ENCODE results near the gene FGF11. TPM values are rescaled to one million over a fixed set of nuclear protein-coding genes. Genes with fewer than 3 reads are reported as not detected.

The FGF11 gene
- total and polyA plus RNA-seq, 2 donors (not counting 3 experiments of a cell fraction or from before 2014, with no cell fraction given): 0.70 TPM; not detected in 1

DNA sequence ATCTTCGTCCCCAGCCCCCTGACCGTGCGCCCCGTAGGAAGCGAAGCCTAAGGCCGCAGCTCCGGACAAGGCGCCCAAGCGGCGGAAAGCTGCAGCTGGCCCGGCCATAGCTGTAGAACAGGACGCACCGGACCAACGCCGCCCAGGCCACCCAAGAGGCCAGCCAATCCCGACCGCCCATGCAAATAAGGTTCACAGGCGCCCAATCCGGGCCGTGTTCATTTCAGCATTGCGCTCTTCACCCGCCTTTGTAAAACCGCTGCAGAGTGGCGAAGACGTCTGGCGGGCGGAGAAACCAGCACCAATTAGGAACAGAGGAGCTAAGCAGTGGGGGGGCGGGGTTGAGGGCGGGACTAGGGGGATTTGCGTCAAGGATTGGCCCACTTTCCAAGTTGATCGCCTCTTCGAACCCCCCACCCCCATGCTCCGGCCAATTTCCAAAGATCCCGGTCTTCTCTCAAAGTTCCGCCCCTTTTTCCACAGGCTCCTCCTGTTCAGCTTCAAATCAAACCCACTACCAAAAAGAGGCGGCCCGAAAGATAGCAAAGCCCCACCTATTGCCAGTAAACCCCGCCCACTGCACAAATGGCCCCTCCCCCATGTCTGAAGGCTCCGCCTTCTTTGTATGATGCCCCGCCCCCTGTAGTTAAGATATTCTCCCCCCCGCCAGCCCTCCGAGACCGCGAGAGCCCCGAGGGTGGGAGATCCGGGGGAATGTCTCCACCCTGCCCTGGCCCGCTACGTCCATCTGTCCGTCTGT, 35.2 kb upstream of the FGF11 start, which contains the start of gene TMEM256:
TMEM256 (minus strand) TSS at position 121 of the 760 bp plus-strand sequence; CDS start at position 108, 13 bp downstream.
- Histone ChIP-seq H3K4me3 (replicated peaks in 1 of 3; ENCODE audit: insufficient read depth in 1 of 3, low read depth in 1 of 3, low read length in 3 of 3) (peak within 1 kb of the TSS; percentile 43 to 61 (median 52)), H3K36me3 (ENCODE audit: control insufficient read depth in 2 of 2, extremely low read depth in 1 of 2, insufficient read depth in 2 of 2, low read length in 2 of 2) (peaks cover 0 to 6% of the 10 kb centered on the region in 2 experiments), H3K9me1 (replicated peaks; ENCODE audit: control insufficient read depth, extremely low read depth, insufficient read depth, low read length) (no peaks in the 10 kb centered on the region), H4K20me1 (replicated peaks; ENCODE audit: control insufficient read depth, extremely low read depth, insufficient read depth, low read length) (no peaks in the 10 kb centered on the region), H3K27me3 (ENCODE audit: control insufficient read depth in 2 of 2, insufficient read depth in 2 of 2, low read length in 2 of 2) (no peaks in the 10 kb centered on the region), H3K9me3 (replicated peaks; ENCODE audit: control insufficient read depth, insufficient read depth, low read length) (no peaks in the 10 kb centered on the region), H3K9ac (replicated peaks; ENCODE audit: extremely low read depth, insufficient read depth, low read length) (peak within 1 kb of the TSS; percentile 41), H2AFZ (ENCODE audit: low read depth, low read length) (peak within 1 kb of the TSS; percentile 78), H3K4me1 (ENCODE audit: control insufficient read depth, extremely low read depth, insufficient read depth, low read length) (peaks cover 12% of the 10 kb centered on the region), H3K79me2 (ENCODE audit: control insufficient read depth, insufficient read depth, low read length) (peaks cover 4% of the 10 kb centered on the region), H3K4me2 (ENCODE audit: insufficient read depth, low read length) (peak within 1 kb of the TSS; percentile 50), H3K27ac (ENCODE audit: insufficient read depth, low read depth, low read length) (peak within 1 kb of the TSS; percentile 21)
- ChIA-PET POLR2A (interaction anchor here (0.6 to 1.6 kb wide), 17 partner anchors 10 to 339 kb away, joined by 3 to 14 read pairs (median 5); partner anchors contain the start of genes MPDU1, PLSCR3, POLR2A and TMEM102), CTCF (interaction anchor here (0.6 to 2.9 kb wide), 21 partner anchors 10 to 324 kb away, joined by 3 to 40 read pairs (median 4); partner anchors contain the start of genes CHRNB1, PLSCR3, TMEM102 and TMEM95)
- no TSS peak for BruUV-seq (replicated peaks)
- intact Hi-C loops (cut with micrococcal nuclease): loop anchor here (1.0 to 2.0 kb wide), 5 partner anchors 10 to 283 kb away; partner anchors contain the start of genes PLSCR3, POLR2A, SENP3 and TMEM102
- TF ChIP-seq, protein P1, sequence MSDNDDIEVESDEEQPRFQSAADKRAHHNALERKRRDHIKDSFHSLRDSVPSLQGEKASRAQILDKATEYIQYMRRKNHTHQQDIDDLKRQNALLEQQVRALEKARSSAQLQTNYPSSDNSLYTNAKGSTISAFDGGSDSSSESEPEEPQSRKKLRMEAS (IDR thresholded peaks at IDR 0.05; ENCODE audit: insufficient read depth, insufficient read length): no peak
- TF ChIP-seq POLR2AphosphoS5 (IDR thresholded peaks at IDR 0.05; ENCODE audit: insufficient read depth, low read depth, low read length) (peak; percentile 96), EZH2 (IDR thresholded peaks at IDR 0.05; ENCODE audit: borderline replicate concordance, low read depth, low read length, severe bottlenecking) (no peak), POLR2A (IDR thresholded peaks at IDR 0.05; ENCODE audit: low read depth, low read length) (peak; percentile 93), FOS (IDR thresholded peaks at IDR 0.05; ENCODE audit: borderline replicate concordance, insufficient read depth, low read length) (no peak), JUN (IDR thresholded peaks at IDR 0.05; ENCODE audit: borderline replicate concordance, insufficient read depth, insufficient read length, low read depth) (no peak), MYC (IDR thresholded peaks at IDR 0.05; ENCODE audit: low read depth, low read length) (no peak), GATA2 (IDR thresholded peaks at IDR 0.05; ENCODE audit: insufficient read depth, insufficient read length, low read depth, low read length) (no peak)
- TF ChIP-seq, protein P2, sequence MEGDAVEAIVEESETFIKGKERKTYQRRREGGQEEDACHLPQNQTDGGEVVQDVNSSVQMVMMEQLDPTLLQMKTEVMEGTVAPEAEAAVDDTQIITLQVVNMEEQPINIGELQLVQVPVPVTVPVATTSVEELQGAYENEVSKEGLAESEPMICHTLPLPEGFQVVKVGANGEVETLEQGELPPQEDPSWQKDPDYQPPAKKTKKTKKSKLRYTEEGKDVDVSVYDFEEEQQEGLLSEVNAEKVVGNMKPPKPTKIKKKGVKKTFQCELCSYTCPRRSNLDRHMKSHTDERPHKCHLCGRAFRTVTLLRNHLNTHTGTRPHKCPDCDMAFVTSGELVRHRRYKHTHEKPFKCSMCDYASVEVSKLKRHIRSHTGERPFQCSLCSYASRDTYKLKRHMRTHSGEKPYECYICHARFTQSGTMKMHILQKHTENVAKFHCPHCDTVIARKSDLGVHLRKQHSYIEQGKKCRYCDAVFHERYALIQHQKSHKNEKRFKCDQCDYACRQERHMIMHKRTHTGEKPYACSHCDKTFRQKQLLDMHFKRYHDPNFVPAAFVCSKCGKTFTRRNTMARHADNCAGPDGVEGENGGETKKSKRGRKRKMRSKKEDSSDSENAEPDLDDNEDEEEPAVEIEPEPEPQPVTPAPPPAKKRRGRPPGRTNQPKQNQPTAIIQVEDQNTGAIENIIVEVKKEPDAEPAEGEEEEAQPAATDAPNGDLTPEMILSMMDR (IDR thresholded peaks at IDR 0.05; ENCODE audit: extremely low read depth in 1 of 2, insufficient read depth in 1 of 2, low read depth in 1 of 2, low read length in 2 of 2): peak in 1 of 2 donors; percentile 2
- DNase-seq (ENCODE audit: low read depth, low spot score) (peak; percentile 99), FAIRE-seq (peak; percentile 100)
- dilution Hi-C loops (cut with MboI; ENCODE audit: extremely low pct_ligation_motif_present, low sequenced_read_pairs): no loop called here
